IMR-90 (cell line): Measurements from ENCODE around the gene LMLN. TPM values are rescaled to one million over a fixed set of nuclear protein-coding genes. Genes with fewer than 3 reads are reported as not detected.

Experiments used
- ATAC-seq: fragments of 200-7000 bp; cut with Tn5 transposase; 2 replicates; pipeline ENCODE4 v1.9.1; 2020; ENCODE audit warnings: low read depth, mild to moderate bottlenecking, moderate library complexity
- BruUV-seq: library from RNA; stranded (reverse); fragments of 400-500 nt; replicated peaks from 2 replicates; lab custom pipeline; 2021; lab: Mats Ljungman, UMichigan
- CTCF ChIA-PET: fragments of 300-600 bp; formaldehyde crosslinking; extraction: SDS; loops from one replicate; lab custom pipeline; 2021; ENCODE audit warnings: antibody characterized with exemption; lab: Yijun Ruan, JAX
- POLR2A ChIA-PET: fragments of 300-600 bp; sonication (Branson Sonifier 250); formaldehyde crosslinking; loops from one replicate; lab custom pipeline; 2022; ENCODE audit warnings: antibody characterized with exemption; ENCODE audit not compliant: unreplicated experiment; lab: Charles Lee
- DNase-seq: peaks from one replicate; pipeline ENCODE4 v3.0.0; 2013
- H2AFZ ChIP-seq: replicated peaks from 2 replicates; pipeline ENCODE3; 2013; ENCODE audit warnings: low read length, mild to moderate bottlenecking; ENCODE audit not compliant: poor library complexity
- H2AK5ac ChIP-seq: 2 replicates; pipeline ENCODE4 v1.6.1; 2013; ENCODE audit warnings: low read depth, low read length, inconsistent platforms
- H2AK9ac ChIP-seq: replicated peaks from 2 replicates; pipeline ENCODE3; 2013; ENCODE audit warnings: mild to moderate bottlenecking, low read depth, low read length, moderate library complexity; ENCODE audit not compliant: poor library complexity
- H2BK120ac ChIP-seq: 2 replicates; pipeline ENCODE4 v1.6.1; 2013; ENCODE audit warnings: low read depth, low read length, inconsistent platforms
- H2BK15ac ChIP-seq: 3 replicates; pipeline ENCODE4 v1.6.1; 2013; ENCODE audit warnings: low read depth, low read length, inconsistent platforms
- H2BK20ac ChIP-seq: 2 replicates; pipeline ENCODE4 v1.6.1; 2013; ENCODE audit warnings: low read depth, mild to moderate bottlenecking, inconsistent platforms, low read length, moderate library complexity
- H2BK5ac ChIP-seq: 2 replicates; pipeline ENCODE4 v1.6.1; 2013; ENCODE audit warnings: mild to moderate bottlenecking, low read depth, low read length, inconsistent platforms; ENCODE audit not compliant: poor library complexity, severe bottlenecking
- H3K14ac ChIP-seq: replicated peaks from 2 replicates; pipeline ENCODE4 v1.6.1; 2013; ENCODE audit warnings: low read depth, low read length, inconsistent platforms
- H3K18ac ChIP-seq: 2 replicates; pipeline ENCODE4 v1.6.1; 2013; ENCODE audit warnings: low read depth, low read length, control low read depth
- H3K23ac ChIP-seq: 2 replicates; pipeline ENCODE4 v1.6.1; 2013; ENCODE audit warnings: low read depth, low read length, inconsistent platforms
- H3K27ac ChIP-seq: 2 replicates; pipeline ENCODE4 v1.5.1; 2013; ENCODE audit warnings: mild to moderate bottlenecking, control low read depth, low read length; ENCODE audit not compliant: insufficient read depth
- H3K27me3 ChIP-seq: 2 replicates; pipeline ENCODE4 v1.6.1; 2013; ENCODE audit warnings: low read length; ENCODE audit not compliant: control insufficient read depth, insufficient read depth
- H3K36me3 ChIP-seq: 2 replicates; pipeline ENCODE4 v1.6.1; 2013; ENCODE audit warnings: low read length, mixed read lengths; ENCODE audit not compliant: control insufficient read depth, insufficient read depth
- H3K4ac ChIP-seq: 2 replicates; pipeline ENCODE4 v1.6.1; 2013; ENCODE audit warnings: low read depth, low read length, inconsistent platforms
- H3K4me1 ChIP-seq: 2 replicates; pipeline ENCODE4 v1.6.1; 2013; ENCODE audit warnings: low read length, mixed read lengths; ENCODE audit not compliant: control insufficient read depth, insufficient read depth
- H3K4me2 ChIP-seq: 2 replicates; pipeline ENCODE4 v1.6.1; 2013; ENCODE audit warnings: low read depth, mild to moderate bottlenecking, control low read depth, low read length, moderate library complexity
- H3K4me3 ChIP-seq: 2 replicates; pipeline ENCODE4 v1.5.1; 2013; ENCODE audit warnings: low read depth, mild to moderate bottlenecking, control low read depth, low read length, moderate library complexity; ENCODE audit not compliant: insufficient read depth
- H3K56ac ChIP-seq: 2 replicates; pipeline ENCODE4 v1.6.1; 2013; ENCODE audit warnings: low read length, inconsistent platforms; ENCODE audit not compliant: insufficient read depth; ENCODE audit errors: extremely low read depth
- H3K79me1 ChIP-seq, 2 experiments: 2 replicates each; pipeline ENCODE4 v1.6.1; 2013; ENCODE audit warnings: low read length in 2 of 2, inconsistent platforms in 1 of 2, low read depth in 1 of 2
- H3K9ac ChIP-seq: 2 replicates; pipeline ENCODE4 v1.6.1; 2013; ENCODE audit warnings: low read depth, low read length, control low read depth
- H3K9me1 ChIP-seq: 2 replicates; pipeline ENCODE4 v1.6.1; 2013; ENCODE audit warnings: low read length, inconsistent platforms; ENCODE audit not compliant: insufficient read depth
- H3K9me3 ChIP-seq: 2 replicates; pipeline ENCODE4 v1.6.1; 2013; ENCODE audit warnings: low read length; ENCODE audit not compliant: control insufficient read depth, insufficient read depth
- H4K20me1 ChIP-seq: 2 replicates; pipeline ENCODE4 v1.6.1; 2013; ENCODE audit warnings: low read length, inconsistent platforms; ENCODE audit not compliant: insufficient read depth
- H4K5ac ChIP-seq: 2 replicates; pipeline ENCODE4 v1.6.1; 2013; ENCODE audit warnings: mild to moderate bottlenecking, low read depth, low read length, control low read depth
- H4K8ac ChIP-seq, 2 experiments: 2 replicates each; pipeline ENCODE4 v1.6.1; 2013; ENCODE audit warnings: low read depth in 2 of 2, low read length in 2 of 2, control low read depth in 1 of 2, inconsistent platforms in 1 of 2
- H4K91ac ChIP-seq: 2 replicates; pipeline ENCODE4 v1.6.1; 2013; ENCODE audit warnings: low read depth, low read length, inconsistent platforms; ENCODE audit not compliant: insufficient read depth
- CEBPB ChIP-seq: IDR thresholded peaks from 2 replicates; pipeline ENCODE4 v1.6.1; 2012; ENCODE audit warnings: low read depth, low read length, improper control_type of control experiment
- CHD1 ChIP-seq: IDR thresholded peaks from 2 replicates; pipeline ENCODE4 v1.6.1; 2012; ENCODE audit warnings: low read depth, low read length, improper control_type of control experiment
- FOS ChIP-seq: fragments of 150-350 bp; IDR thresholded peaks from 2 replicates; pipeline ENCODE4 v1.6.1; 2016; ENCODE audit warnings: low read depth, low read length
- MAFK ChIP-seq: IDR thresholded peaks from 2 replicates; pipeline ENCODE4 v1.6.1; 2012; ENCODE audit warnings: low read depth, low read length, improper control_type of control experiment
- MXI1 ChIP-seq: IDR thresholded peaks from 2 replicates; pipeline ENCODE4 v1.6.1; 2012; ENCODE audit warnings: low read depth, mild to moderate bottlenecking, low read length, moderate library complexity, borderline replicate concordance
- NFE2L2 ChIP-seq: fragments of 150-350 bp; IDR thresholded peaks from 2 replicates; pipeline ENCODE4 v1.6.1; 2016; ENCODE audit warnings: low read depth, mild to moderate bottlenecking, low read length
- POLR2A ChIP-seq: IDR thresholded peaks from 2 replicates; pipeline ENCODE4 v1.6.1; 2012; ENCODE audit warnings: mild to moderate bottlenecking, low read depth, low read length
- RAD21 ChIP-seq: IDR thresholded peaks from 2 replicates; pipeline ENCODE4 v1.6.1; 2012; ENCODE audit warnings: low read length, improper control_type of control experiment
- RFX5 ChIP-seq: IDR thresholded peaks from 2 replicates; pipeline ENCODE4 v1.8.0; 2012; ENCODE audit warnings: low read depth, mild to moderate bottlenecking, low read length, moderate library complexity
- WGBS, 2 experiments: methylation state at CpG; one replicate each; pipeline versions ENCODE4 v1.1.5 to v1.1.7; 2013; ENCODE audit warnings: missing lambda C conversion rate in 2 of 2; ENCODE audit not compliant: insufficient read length in 1 of 2; ENCODE audit errors: extremely low coverage in 2 of 2; 5-methylcytosine and 5-hydroxymethylcytosine counted together
- dilution Hi-C: fragments of 300-500 bp; cut with HindIII; formaldehyde crosslinking; loops from one replicate; pipeline ENCODE4 v1.14.3; 2018; ENCODE audit warnings: low sequenced_read_pairs; ENCODE audit not compliant: unreplicated experiment
- in situ Hi-C: fragments of 300-500 bp; cut with MboI; formaldehyde crosslinking; loops from 3 replicates; pipeline ENCODE4 v1.14.3; 2019; ENCODE audit warnings: low sequenced_read_pairs, inconsistent platforms, mixed read lengths
- intact Hi-C: fragments of 100-400 bp; cut with micrococcal nuclease; formaldehyde crosslinking; loops from 2 replicates; pipeline ENCODE4 v1.10.0; 2022
- polyA plus RNA-seq, 3 experiments: library from polyadenylated mRNA; depleted of rRNA; stranded (reverse); fragments of >200 nt; gene quantifications; 2 replicates each; pipeline ENCODE4 v1.2.3, GENCODE V29; 2012; ENCODE audit warnings: low replicate concordance in 1 of 3
- total RNA-seq: library from RNA; depleted of rRNA; stranded (reverse); fragments of >200 nt; gene quantifications from 2 replicates; pipeline ENCODE4 v1.2.3, GENCODE V29; 2012
- TF ChIP-seq, protein P1 (sequence below): conservative IDR thresholded peaks from 2 replicates; pipeline ENCODE4 v1.5.1; 2012; ENCODE audit warnings: mild to moderate bottlenecking, low read depth, low read length, improper control_type of control experiment
- TF ChIP-seq, protein P2 (sequence below): fragments of 150-350 bp; IDR thresholded peaks from 2 replicates; pipeline ENCODE4 v1.6.1; 2017; ENCODE audit warnings: mild to moderate bottlenecking, antibody characterized with exemption, low read length, low read depth
- TF ChIP-seq, protein P3 (sequence below): fragments of 150-350 bp; IDR thresholded peaks from 2 replicates; pipeline ENCODE4 v1.6.1; 2016; ENCODE audit warnings: low read depth, mild to moderate bottlenecking, low read length, moderate library complexity, borderline replicate concordance

LMLN gene
- total and polyA plus RNA-seq, 2 of the 4 experiments (the other 2 are of a cell fraction), result 3.3 to 3.9 TPM

DNA sequence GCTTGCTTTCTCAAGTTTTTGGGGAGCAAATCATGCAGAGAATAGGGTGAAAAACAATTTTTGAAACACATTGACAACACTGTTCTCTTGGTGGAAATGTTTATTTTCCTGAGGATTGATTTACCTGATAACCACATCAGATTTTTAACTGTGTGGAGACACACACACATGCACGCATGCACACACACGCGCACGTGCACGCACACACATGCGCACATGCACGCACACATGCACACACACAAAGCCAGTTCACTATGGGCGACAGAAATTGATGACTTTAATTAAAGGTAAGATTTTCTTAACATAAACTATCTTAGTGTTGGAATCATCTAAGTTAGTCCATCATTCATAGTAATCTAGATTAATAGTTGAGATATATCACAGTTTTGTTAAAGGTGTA lies 15.3 kb downstream of the LMLN start:
- TF ChIP-seq CEBPB, result no peak
- TF ChIP-seq POLR2A, result no peak
- no peak for TF ChIP-seq MXI1
- TF ChIP-seq FOS, result no peak
- no peak for TF ChIP-seq NFE2L2
- TF ChIP-seq, protein P1, sequence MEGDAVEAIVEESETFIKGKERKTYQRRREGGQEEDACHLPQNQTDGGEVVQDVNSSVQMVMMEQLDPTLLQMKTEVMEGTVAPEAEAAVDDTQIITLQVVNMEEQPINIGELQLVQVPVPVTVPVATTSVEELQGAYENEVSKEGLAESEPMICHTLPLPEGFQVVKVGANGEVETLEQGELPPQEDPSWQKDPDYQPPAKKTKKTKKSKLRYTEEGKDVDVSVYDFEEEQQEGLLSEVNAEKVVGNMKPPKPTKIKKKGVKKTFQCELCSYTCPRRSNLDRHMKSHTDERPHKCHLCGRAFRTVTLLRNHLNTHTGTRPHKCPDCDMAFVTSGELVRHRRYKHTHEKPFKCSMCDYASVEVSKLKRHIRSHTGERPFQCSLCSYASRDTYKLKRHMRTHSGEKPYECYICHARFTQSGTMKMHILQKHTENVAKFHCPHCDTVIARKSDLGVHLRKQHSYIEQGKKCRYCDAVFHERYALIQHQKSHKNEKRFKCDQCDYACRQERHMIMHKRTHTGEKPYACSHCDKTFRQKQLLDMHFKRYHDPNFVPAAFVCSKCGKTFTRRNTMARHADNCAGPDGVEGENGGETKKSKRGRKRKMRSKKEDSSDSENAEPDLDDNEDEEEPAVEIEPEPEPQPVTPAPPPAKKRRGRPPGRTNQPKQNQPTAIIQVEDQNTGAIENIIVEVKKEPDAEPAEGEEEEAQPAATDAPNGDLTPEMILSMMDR, result no peak
- TF ChIP-seq, protein P2, sequence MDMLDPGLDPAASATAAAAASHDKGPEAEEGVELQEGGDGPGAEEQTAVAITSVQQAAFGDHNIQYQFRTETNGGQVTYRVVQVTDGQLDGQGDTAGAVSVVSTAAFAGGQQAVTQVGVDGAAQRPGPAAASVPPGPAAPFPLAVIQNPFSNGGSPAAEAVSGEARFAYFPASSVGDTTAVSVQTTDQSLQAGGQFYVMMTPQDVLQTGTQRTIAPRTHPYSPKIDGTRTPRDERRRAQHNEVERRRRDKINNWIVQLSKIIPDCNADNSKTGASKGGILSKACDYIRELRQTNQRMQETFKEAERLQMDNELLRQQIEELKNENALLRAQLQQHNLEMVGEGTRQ, result no peak
- TF ChIP-seq RAD21, result no peak
- TF ChIP-seq MAFK, result no peak
- TF ChIP-seq RFX5, result no peak
- TF ChIP-seq, protein P3, sequence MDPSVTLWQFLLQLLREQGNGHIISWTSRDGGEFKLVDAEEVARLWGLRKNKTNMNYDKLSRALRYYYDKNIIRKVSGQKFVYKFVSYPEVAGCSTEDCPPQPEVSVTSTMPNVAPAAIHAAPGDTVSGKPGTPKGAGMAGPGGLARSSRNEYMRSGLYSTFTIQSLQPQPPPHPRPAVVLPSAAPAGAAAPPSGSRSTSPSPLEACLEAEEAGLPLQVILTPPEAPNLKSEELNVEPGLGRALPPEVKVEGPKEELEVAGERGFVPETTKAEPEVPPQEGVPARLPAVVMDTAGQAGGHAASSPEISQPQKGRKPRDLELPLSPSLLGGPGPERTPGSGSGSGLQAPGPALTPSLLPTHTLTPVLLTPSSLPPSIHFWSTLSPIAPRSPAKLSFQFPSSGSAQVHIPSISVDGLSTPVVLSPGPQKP, result no peak
- TF ChIP-seq CHD1, result no peak
- Histone ChIP-seq H3K4me1 (no peaks in the 10 kb centered on the region), H3K4me3 (no peak overlapping the region), H3K18ac (no peak overlapping the region), H4K91ac (no peak overlapping the region), H4K20me1 (no peaks in the 10 kb centered on the region), H4K5ac (no peak overlapping the region), H2AK9ac (no peak overlapping the region), H2AFZ (no peak overlapping the region), H2AK5ac (no peak overlapping the region), H2BK5ac (no peak overlapping the region), H3K14ac (no peak overlapping the region), H3K9ac (no peak overlapping the region), H3K79me1 (no peaks in the 10 kb centered on the region), H3K27me3 (no peaks in the 10 kb centered on the region), H2BK15ac (no peak overlapping the region), H3K27ac (no peak overlapping the region), H3K4me2 (no peak overlapping the region), H3K4ac (no peak overlapping the region), H3K56ac (no peak overlapping the region), H4K8ac (no peak overlapping the region), H3K23ac (no peak overlapping the region), H3K36me3 (no peaks in the 10 kb centered on the region), H2BK20ac (no peak overlapping the region), H3K9me1 (peaks cover 2% of the 10 kb centered on the region; the same call in 1 of the 2 replicates), H3K9me3 (no peaks in the 10 kb centered on the region), H2BK120ac (no peak overlapping the region)
- ATAC-seq (no peak), DNase-seq (no peak)
- BruUV-seq, result no TSS peak
- POLR2A ChIA-PET, result no interaction called here
- dilution Hi-C loops (no loop called here), in situ Hi-C loops (no loop called here), intact Hi-C loops (no loop called here)
- CTCF ChIA-PET, result interaction anchor here (0.9 kb wide), 1 partner anchor 10 kb away, joined by 4 read pairs; no protein-coding TSS in a partner anchor
- WGBS, 2 experiments, result no CpG with 5 or more reads among the region's 8 CpGs
